Endothelial cell (in vitro differentiated cells): ENCODE data around the gene USP49. TPM values are rescaled to one million over a fixed set of nuclear protein-coding genes. Genes with fewer than 3 reads are reported as not detected.

Source experiments
- DNase-seq: peaks from one replicate; pipeline ENCODE4 v3.0.0; 2021; ENCODE audit warnings: low spot score
- H3K27ac Mint-ChIP-seq: one replicate; pipeline ENCODE4 v1.8.0; 2021; ENCODE audit warnings: mixed read lengths, inconsistent platforms; ENCODE audit not compliant: unreplicated experiment
- H3K27me3 Mint-ChIP-seq: one replicate; pipeline ENCODE4 v1.8.0; 2021; ENCODE audit warnings: mild to moderate bottlenecking, moderate library complexity, mixed read lengths, inconsistent platforms; ENCODE audit not compliant: unreplicated experiment
- H3K36me3 Mint-ChIP-seq: one replicate; pipeline ENCODE4 v1.8.0; 2021; ENCODE audit warnings: mild to moderate bottlenecking, low read depth, mixed read lengths, inconsistent platforms; ENCODE audit not compliant: unreplicated experiment
- H3K4me1 Mint-ChIP-seq: one replicate; pipeline ENCODE4 v1.8.0; 2021; ENCODE audit warnings: mild to moderate bottlenecking, mixed read lengths, inconsistent platforms; ENCODE audit not compliant: unreplicated experiment
- H3K4me3 Mint-ChIP-seq: one replicate; pipeline ENCODE4 v1.8.0; 2021; ENCODE audit warnings: mild to moderate bottlenecking, mixed read lengths, inconsistent platforms; ENCODE audit not compliant: unreplicated experiment
- H3K9me3 Mint-ChIP-seq: one replicate; pipeline ENCODE4 v1.8.0; 2021; ENCODE audit warnings: mixed read lengths, inconsistent platforms; ENCODE audit not compliant: unreplicated experiment
- CTCF ChIP-seq: fragments of 200-600 bp; sonication (generic); IDR thresholded peaks from one replicate; pipeline ENCODE4 v1.5.0; 2021; ENCODE audit warnings: antibody characterized with exemption; ENCODE audit not compliant: unreplicated experiment
- total RNA-seq: library from RNA; stranded (reverse); fragmentation: NEBNext Ultra II Directional; extraction: Animal tissue kit (Norgen Biotek cat#: 25700); gene quantifications from one replicate; pipeline ENCODE4 v1.2.1, GENCODE V29; 2021; ENCODE audit not compliant: unreplicated experiment

Gene USP49
- total RNA-seq, 1 donor from 2014 or later, result 7.1 TPM

GRCh38 chr6:41881506-41881905 lies 13.7 kb downstream of the USP49 start:
- H3K27ac Mint-ChIP-seq, result no peak overlapping the region
- H3K36me3 Mint-ChIP-seq, result no peaks in the 10 kb centered on the region

GRCh38 chr6:41878961-41879405 lies 16.2 kb downstream of the USP49 start:
- TF ChIP-seq CTCF, result no peak
- H3K4me1 Mint-ChIP-seq, result no peaks in the 10 kb centered on the region
- no peaks in the 10 kb centered on the region for H3K9me3 Mint-ChIP-seq
- H3K4me3 Mint-ChIP-seq, result no peak overlapping the region
- no peaks in the 10 kb centered on the region for H3K36me3 Mint-ChIP-seq
- H3K27me3 Mint-ChIP-seq, result no peaks in the 10 kb centered on the region
- H3K27ac Mint-ChIP-seq, result no peak overlapping the region
- DNase-seq, result no peak

More at GRCh38 chr6:41881506-41881905, 13.7 kb downstream of the USP49 start:
- no peaks in the 10 kb centered on the region for H3K27me3 Mint-ChIP-seq
- H3K4me3 Mint-ChIP-seq, result no peak overlapping the region
- no peak for DNase-seq
- no peaks in the 10 kb centered on the region for H3K9me3 Mint-ChIP-seq
- TF ChIP-seq CTCF, result no peak
- no peaks in the 10 kb centered on the region for H3K4me1 Mint-ChIP-seq

- Mint-ChIP-seq H3K27me3 (no peaks in the 10 kb centered on the region), H3K9me3 (no peaks in the 10 kb centered on the region), H3K36me3 (no peaks in the 10 kb centered on the region), H3K4me3 (no peak overlapping the region), H3K4me1 (no peaks in the 10 kb centered on the region), H3K27ac (no peak overlapping the region)
- no peak for DNase-seq
- TF ChIP-seq CTCF, result no peak
Observed at GRCh38 chr6:41878246-41878645, 16.9 kb downstream of the USP49 start.

- no peaks in the 10 kb centered on the region for H3K36me3 Mint-ChIP-seq
- no peak overlapping the region for H3K27ac Mint-ChIP-seq
- DNase-seq, result no peak
- no peaks in the 10 kb centered on the region for H3K4me1 Mint-ChIP-seq
- H3K4me3 Mint-ChIP-seq, result no peak overlapping the region
- no peaks in the 10 kb centered on the region for H3K27me3 Mint-ChIP-seq
- TF ChIP-seq CTCF, result no peak
- no peaks in the 10 kb centered on the region for H3K9me3 Mint-ChIP-seq
Observed at GRCh38 chr6:41877051-41877680, 18.0 kb downstream of the USP49 start.

GRCh38 chr6:41874741-41875140 lies 20.4 kb downstream of the USP49 start:
- Mint-ChIP-seq H3K36me3 (no peaks in the 10 kb centered on the region), H3K27ac (no peak overlapping the region), H3K9me3 (no peaks in the 10 kb centered on the region), H3K4me1 (no peaks in the 10 kb centered on the region), H3K27me3 (no peaks in the 10 kb centered on the region), H3K4me3 (no peak overlapping the region)
- no peak for DNase-seq
- no peak for TF ChIP-seq CTCF
